SK-N-SH treated with all-trans-retinoic acid at 6 μM for 48 hours (cell line): ENCODE results near the gene SNX13.
A peak's percentile ranks its signal among the peaks of the same experiment; 100 is the strongest.

ENCODE experiments used
- ATAC-seq: fragments of 200-7000 bp; cut with Tn5 transposase; 3 replicates; pipeline ENCODE4 v1.9.1; 2020; ENCODE audit warnings: mild to moderate bottlenecking, moderate library complexity
- ARNTL ChIP-seq: fragments of 450-650 bp; formaldehyde crosslinking; IDR thresholded peaks from 2 replicates; pipeline ENCODE4 v1.5.0; 2020; ENCODE audit warnings: low read depth, mild to moderate bottlenecking, moderate library complexity, borderline replicate concordance
- BACH2 ChIP-seq: fragments of 250-450 bp; sonication (Bioruptor Pico); IDR thresholded peaks from 2 replicates; pipeline ENCODE4 v1.9.0; 2021; ENCODE audit warnings: mild to moderate bottlenecking, borderline replicate concordance
- CREB5 ChIP-seq: fragments of 250-450 bp; sonication (Bioruptor Pico); IDR thresholded peaks from 2 replicates; pipeline ENCODE4 v1.5.1; 2020; ENCODE audit warnings: low read depth, mild to moderate bottlenecking, moderate library complexity
- CSDC2 ChIP-seq: fragments of 250-450 bp; sonication (Bioruptor Pico); IDR thresholded peaks from 2 replicates; pipeline ENCODE4 v1.5.0; 2020; ENCODE audit warnings: mild to moderate bottlenecking, moderate library complexity
- ESRRG ChIP-seq: fragments of 250-450 bp; sonication (Bioruptor Pico); IDR thresholded peaks from 2 replicates; pipeline ENCODE4 v1.6.1; 2021; ENCODE audit warnings: mild to moderate bottlenecking
- ISL1 ChIP-seq: fragments of 250-450 bp; sonication (Bioruptor Pico); IDR thresholded peaks from 2 replicates; pipeline ENCODE4 v2.1.2; 2022; ENCODE audit warnings: mild to moderate bottlenecking, moderate library complexity
- OSR1 ChIP-seq: fragments of 250-450 bp; sonication (Bioruptor Pico); IDR thresholded peaks from 2 replicates; pipeline ENCODE4 v1.8.0; 2022; ENCODE audit warnings: moderate library complexity, mild to moderate bottlenecking, inconsistent platforms
- PATZ1 ChIP-seq: fragments of 250-450 bp; sonication (Bioruptor Pico); IDR thresholded peaks from 2 replicates; pipeline ENCODE4 v1.8.0; 2020; ENCODE audit warnings: mild to moderate bottlenecking, moderate library complexity, borderline replicate concordance
- POU6F1 ChIP-seq: fragments of 250-450 bp; sonication (Bioruptor Pico); IDR thresholded peaks from 2 replicates; pipeline ENCODE4 v1.8.0; 2021; ENCODE audit warnings: low read depth, mild to moderate bottlenecking, moderate library complexity, borderline replicate concordance
- PPARA ChIP-seq: fragments of 250-450 bp; sonication (Bioruptor Pico); IDR thresholded peaks from 2 replicates; pipeline ENCODE4 v1.5.0; 2020; ENCODE audit warnings: mild to moderate bottlenecking, borderline replicate concordance
- RARB ChIP-seq: fragments of 250-450 bp; sonication (Bioruptor Pico); IDR thresholded peaks from 2 replicates; pipeline ENCODE4 v1.8.0; 2021; ENCODE audit warnings: mild to moderate bottlenecking, moderate library complexity
- TCF4 ChIP-seq: fragments of 250-450 bp; sonication (Bioruptor Pico); IDR thresholded peaks from 2 replicates; pipeline ENCODE4 v1.8.0; 2021; ENCODE audit warnings: mild to moderate bottlenecking, moderate library complexity, borderline replicate concordance
- TOX ChIP-seq: fragments of 250-450 bp; sonication (Bioruptor Pico); IDR thresholded peaks from 2 replicates; pipeline ENCODE4 v1.8.0; 2021; ENCODE audit warnings: mild to moderate bottlenecking, moderate library complexity, borderline replicate concordance
- TSHZ2 ChIP-seq: fragments of 250-450 bp; sonication (Bioruptor Pico); IDR thresholded peaks from 2 replicates; pipeline ENCODE4 v1.5.0; 2020; ENCODE audit warnings: mild to moderate bottlenecking, moderate library complexity
- ZFP3 ChIP-seq: fragments of 250-450 bp; sonication (Bioruptor Pico); IDR thresholded peaks from 2 replicates; pipeline ENCODE4 v1.5.0; 2020; ENCODE audit warnings: mild to moderate bottlenecking, moderate library complexity
- ZFP30 ChIP-seq: fragments of 450-650 bp; formaldehyde crosslinking; IDR thresholded peaks from 2 replicates; pipeline ENCODE4 v1.5.0; 2022; ENCODE audit warnings: mild to moderate bottlenecking, moderate library complexity
- ZNF565 ChIP-seq: fragments of 450-650 bp; formaldehyde crosslinking; conservative IDR thresholded peaks from 2 replicates; pipeline ENCODE4 v1.5.0; 2020; ENCODE audit warnings: low read depth, mild to moderate bottlenecking, moderate library complexity
- ZNF70 ChIP-seq: fragments of 450-650 bp; formaldehyde crosslinking; IDR thresholded peaks from 2 replicates; pipeline ENCODE4 v1.5.0; 2020; ENCODE audit warnings: mild to moderate bottlenecking, moderate library complexity
- ZNF8 ChIP-seq: fragments of 450-650 bp; formaldehyde crosslinking; IDR thresholded peaks from 2 replicates; pipeline ENCODE4 v1.5.0; 2020; ENCODE audit warnings: mild to moderate bottlenecking, moderate library complexity

The SNX13 gene

GRCh38 chr7:17963281-17963680 is 23.0 kb upstream of the SNX13 start:
- TF ChIP-seq TCF4 (CRISPR knock-in tag) (no peak), ZFP3 (no peak)
- TF ChIP-seq, all 23 proteins: peak for 0
- ATAC-seq: no peak

GRCh38 chr7:17962652-17963051 is 22.4 kb upstream of the SNX13 start:
- TF ChIP-seq PATZ1 (no peak), ZFP30 (no peak), ZNF565 (CRISPR knock-in tag) (no peak), ESRRG (CRISPR knock-in tag) (no peak), ZFP3 (no peak), CSDC2 (CRISPR knock-in tag) (no peak), ARNTL (no peak), TCF4 (CRISPR knock-in tag) (no peak), ZNF8 (no peak), OSR1 (CRISPR knock-in tag) (no peak), POU6F1 (CRISPR knock-in tag) (no peak), BACH2 (CRISPR knock-in tag) (no peak), TSHZ2 (CRISPR knock-in tag) (no peak), CREB5 (CRISPR knock-in tag) (no peak)
- peak; percentile 40 for ATAC-seq

- TF ChIP-seq BACH2 (CRISPR knock-in tag) (no peak), ZNF8 (no peak)
- no peak for ATAC-seq
Observed at GRCh38 chr7:17957871-17958270, 17.6 kb upstream of the SNX13 start.

GRCh38 chr7:17952387-17952786 is 12.1 kb upstream of the SNX13 start:
- ATAC-seq: no peak
- no peak for TF ChIP-seq ZNF70
- no peak for TF ChIP-seq BACH2 (CRISPR knock-in tag)
- no peak for TF ChIP-seq RARB (CRISPR knock-in tag)
- no peak for TF ChIP-seq ARNTL
- no peak for TF ChIP-seq PPARA
- TF ChIP-seq ISL1 (CRISPR knock-in tag): no peak
- no peak for TF ChIP-seq ZFP3
- no peak for TF ChIP-seq CSDC2 (CRISPR knock-in tag)
- no peak for TF ChIP-seq TOX (CRISPR knock-in tag)
- TF ChIP-seq TSHZ2 (CRISPR knock-in tag): no peak
- TF ChIP-seq CREB5 (CRISPR knock-in tag): no peak
